Neutrophil (primary cell): ENCODE measurements around the gene MAN1A1.

Experiments
- H3K27ac ChIP-seq: fragments of 200-600 bp; sonication (generic); 2 replicates; pipeline ENCODE4 v1.5.1; 2016; ENCODE audit warnings: mild to moderate bottlenecking, moderate library complexity
- H3K27me3 ChIP-seq: fragments of 200-600 bp; sonication (generic); 2 replicates; pipeline ENCODE4 v1.6.0; 2016; ENCODE audit warnings: mild to moderate bottlenecking
- H3K36me3 ChIP-seq: fragments of 200-600 bp; sonication (generic); 2 replicates; pipeline ENCODE4 v1.5.1; 2017
- H3K4me1 ChIP-seq, 2 experiments: fragments of 200-600 bp in 1 of 2; sonication (generic) in 1 of 2; 1 replicate in 1 of 2; 2 replicates in 1 of 2; pipeline versions ENCODE4 v1.5.1 to v1.6.1; 2013 to 2016; ENCODE audit warnings: low read depth in 1 of 2, low read length in 1 of 2, mild to moderate bottlenecking in 1 of 2, moderate library complexity in 1 of 2; ENCODE audit not compliant: control insufficient read depth in 1 of 2, insufficient read depth in 1 of 2
- H3K4me3 ChIP-seq, 2 experiments: fragments of 200-600 bp in 1 of 2; sonication (generic) in 1 of 2; 1 replicate in 1 of 2; 2 replicates in 1 of 2; pipeline ENCODE4 v1.5.1; 2013 to 2016; ENCODE audit warnings: low read depth in 1 of 2, low read length in 1 of 2, mild to moderate bottlenecking in 1 of 2, moderate library complexity in 1 of 2
- H3K9me3 ChIP-seq: fragments of 200-600 bp; sonication (generic); 2 replicates; pipeline ENCODE4 v1.5.1; 2016
- CTCF ChIP-seq: fragments of 200-600 bp; sonication (generic); IDR thresholded peaks from 2 replicates; pipeline ENCODE4 v1.5.1; 2016; ENCODE audit warnings: antibody characterized with exemption

MAN1A1 gene

GRCh38 chr6:119190176-119190575, 159.4 kb downstream of the MAN1A1 start:
- no peak for TF ChIP-seq CTCF
- Histone ChIP-seq H3K4me3 (no peak overlapping the region), H3K27ac (no peak overlapping the region), H3K4me1 (no peaks in the 10 kb centered on the region), H3K36me3 (peaks cover 15% of the 10 kb centered on the region), H3K27me3 (no peaks in the 10 kb centered on the region), H3K9me3 (no peaks in the 10 kb centered on the region)

GRCh38 chr6:119189498-119189897, 160.1 kb downstream of the MAN1A1 start:
- Histone ChIP-seq H3K27ac (no peak overlapping the region), H3K36me3 (peaks cover 15% of the 10 kb centered on the region), H3K4me3 (no peak overlapping the region), H3K27me3 (no peaks in the 10 kb centered on the region), H3K9me3 (no peaks in the 10 kb centered on the region), H3K4me1 (no peaks in the 10 kb centered on the region)
- TF ChIP-seq CTCF: no peak

- peaks cover 8% of the 10 kb centered on the region for H3K36me3 ChIP-seq
- H3K9me3 ChIP-seq: no peaks in the 10 kb centered on the region
- H3K27ac ChIP-seq: no peak overlapping the region
- H3K27me3 ChIP-seq: no peaks in the 10 kb centered on the region
- no peaks in the 10 kb centered on the region for H3K4me1 ChIP-seq
- H3K4me3 ChIP-seq: no peak overlapping the region
- no peak for TF ChIP-seq CTCF
Measured at GRCh38 chr6:119187596-119187995, 162.0 kb downstream of the MAN1A1 start.

GRCh38 chr6:119186490-119186889, 163.1 kb downstream of the MAN1A1 start:
- H3K27ac ChIP-seq: no peak overlapping the region
- TF ChIP-seq CTCF: no peak
- H3K4me1 ChIP-seq: no peaks in the 10 kb centered on the region
- H3K9me3 ChIP-seq: no peaks in the 10 kb centered on the region
- peaks cover 8% of the 10 kb centered on the region for H3K36me3 ChIP-seq
- no peak overlapping the region for H3K4me3 ChIP-seq
- no peaks in the 10 kb centered on the region for H3K27me3 ChIP-seq

- Histone ChIP-seq H3K9me3 (no peaks in the 10 kb centered on the region), H3K36me3 (peaks cover 16% of the 10 kb centered on the region)
Measured at GRCh38 chr6:119184008-119184648, 165.4 kb downstream of the MAN1A1 start.

More at GRCh38 chr6:119184008-119184648, 165.4 kb downstream of the MAN1A1 start:
- no peak overlapping the region for H3K27ac ChIP-seq
- H3K27me3 ChIP-seq: no peaks in the 10 kb centered on the region
- no peaks in the 10 kb centered on the region for H3K4me1 ChIP-seq
- no peak overlapping the region for H3K4me3 ChIP-seq
- TF ChIP-seq CTCF: no peak
